Fibroblast of skin of right quadriceps (primary cell): ENCODE results near the gene SEMA3A.
"Not testable (repeated sequence)": the region's sequence is repeated elsewhere in the genome, so short reads cannot be mapped to it uniquely, and the experiment has no call there.

Experiments used
- DNase-seq: peaks from one replicate; pipeline ENCODE4 v3.0.0-alpha.2; 2013

SEMA3A gene

DNA sequence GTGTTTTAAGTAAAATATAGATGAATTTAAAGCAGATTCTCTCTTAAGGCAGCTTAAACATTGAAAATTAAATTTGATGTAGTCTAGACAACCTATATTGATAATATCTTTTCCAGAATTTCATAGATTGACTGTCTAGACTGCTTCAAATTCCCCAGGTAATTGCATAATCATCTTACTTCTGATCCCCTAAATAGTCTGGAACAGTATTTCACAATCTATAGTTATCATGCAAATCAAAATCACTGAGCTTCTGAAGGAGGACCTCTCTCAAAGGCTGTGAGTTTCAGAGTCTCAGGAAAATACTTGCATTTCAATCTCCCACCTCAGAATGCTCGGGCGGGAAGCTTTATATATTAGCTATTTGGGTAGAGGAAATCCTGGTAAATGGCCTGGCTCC lies 87.3 kb downstream of the SEMA3A start:
- no peak for DNase-seq

DNA sequence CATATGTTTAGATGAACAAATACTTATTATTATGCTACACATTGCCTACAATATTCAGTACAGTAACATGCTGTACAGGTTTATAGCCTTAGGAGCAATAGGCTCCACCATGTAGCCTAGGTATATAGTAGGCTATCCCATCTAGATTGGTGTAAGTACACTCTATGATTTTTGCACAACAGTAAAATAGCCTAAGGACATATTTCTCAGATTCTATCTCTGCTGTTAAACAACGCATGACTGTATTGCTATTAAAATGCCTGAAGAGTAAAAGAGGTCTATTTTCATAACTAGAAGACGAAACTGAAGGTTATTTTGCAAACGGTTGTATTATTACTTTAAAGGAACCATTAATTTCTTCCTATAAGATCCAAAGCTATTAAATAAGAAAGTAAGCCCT lies 88.3 kb downstream of the SEMA3A start:
- no peak for DNase-seq

DNA sequence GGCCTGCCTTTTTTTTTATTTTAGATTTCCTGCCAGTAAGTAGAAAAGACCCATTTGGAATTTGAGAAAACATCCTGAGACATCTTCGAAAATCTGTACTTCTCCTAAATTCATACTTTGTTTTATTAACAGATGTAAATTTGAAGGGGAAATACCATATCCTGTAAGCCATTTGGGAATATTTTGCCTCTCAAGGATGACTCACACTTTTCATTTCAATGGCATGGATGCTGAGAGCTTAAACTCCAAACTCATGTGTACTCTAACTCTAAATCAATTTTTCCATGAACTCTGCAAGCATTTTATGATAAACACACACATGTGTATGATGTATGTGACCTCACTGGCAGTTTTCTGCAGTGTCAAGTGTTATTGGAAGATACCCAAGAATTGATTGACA lies 89.0 kb downstream of the SEMA3A start:
- DNase-seq = peak; percentile 71

GRCh38 chr7:84104826-84105225 lies 89.8 kb downstream of the SEMA3A start:
- DNase-seq = no peak

- DNase-seq = peak; percentile 58
These were observed 92.4 kb downstream of the SEMA3A start for GRCh38 chr7:84102213-84102612.

- DNase-seq = peak; percentile 45
These were observed 93.7 kb downstream of the SEMA3A start for GRCh38 chr7:84100866-84101265.

GRCh38 chr7:84095971-84096370 lies 98.6 kb downstream of the SEMA3A start:
- no peak for DNase-seq

DNA sequence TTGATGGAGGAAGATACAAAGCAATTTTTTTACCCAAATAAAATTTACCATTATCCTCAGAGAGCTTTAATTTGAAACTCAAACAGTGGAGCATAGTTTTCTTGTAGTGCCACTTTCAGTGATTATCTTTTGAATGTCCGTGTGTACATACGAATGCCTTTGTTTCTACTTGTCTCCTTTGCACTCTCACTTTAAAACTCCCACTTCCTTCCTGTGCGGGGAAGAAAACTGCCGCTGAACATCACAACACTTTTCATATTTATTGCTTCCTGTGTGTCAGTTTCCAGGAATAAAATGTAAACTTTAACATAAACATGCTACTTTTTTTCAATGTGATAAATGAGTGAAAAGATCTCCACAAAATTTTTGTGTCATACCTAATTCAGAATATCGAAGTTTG lies 102.4 kb downstream of the SEMA3A start:
- peak; percentile 31 for DNase-seq

DNA sequence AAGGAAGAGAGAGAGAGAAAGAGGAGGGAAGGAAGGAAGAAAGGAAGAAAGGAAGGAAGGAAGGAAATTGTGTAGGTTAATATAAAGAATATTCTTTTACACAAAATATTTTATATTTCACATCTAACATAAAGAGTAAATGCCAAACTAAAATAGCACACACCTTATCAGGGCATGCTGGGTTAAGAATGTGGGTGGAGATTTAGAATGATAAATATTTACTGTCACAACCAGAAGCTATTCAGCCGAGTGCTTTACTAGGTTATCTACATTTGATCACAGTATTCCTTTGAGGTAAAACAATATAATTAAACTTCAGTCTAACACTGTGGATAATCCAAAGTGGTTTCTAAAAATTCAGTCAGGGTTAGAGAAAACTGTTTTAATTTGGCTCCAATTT lies 103.3 kb downstream of the SEMA3A start:
- DNase-seq = no peak

- peak; percentile 54 for DNase-seq
These were observed 105.8 kb downstream of the SEMA3A start for GRCh38 chr7:84088802-84089201.

DNA sequence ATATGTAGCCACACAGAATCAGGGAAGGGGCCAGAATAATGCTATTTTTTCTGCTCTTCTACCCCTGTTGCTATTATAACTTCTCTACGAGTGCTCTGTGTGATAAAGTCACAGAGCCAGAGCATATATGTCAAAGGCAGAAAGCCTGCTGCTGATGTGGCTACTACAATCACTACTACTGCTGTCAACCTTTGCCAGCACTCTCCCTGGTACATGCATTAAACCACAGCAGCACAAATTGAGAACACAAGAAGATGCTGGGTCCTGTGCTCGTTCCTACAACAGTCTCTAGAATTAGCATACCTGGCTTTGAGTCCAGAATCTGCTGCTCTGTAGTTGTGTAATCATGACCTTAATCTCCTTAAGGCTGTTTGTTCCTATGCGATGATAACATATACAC lies 108.6 kb downstream of the SEMA3A start:
- no peak for DNase-seq

DNA sequence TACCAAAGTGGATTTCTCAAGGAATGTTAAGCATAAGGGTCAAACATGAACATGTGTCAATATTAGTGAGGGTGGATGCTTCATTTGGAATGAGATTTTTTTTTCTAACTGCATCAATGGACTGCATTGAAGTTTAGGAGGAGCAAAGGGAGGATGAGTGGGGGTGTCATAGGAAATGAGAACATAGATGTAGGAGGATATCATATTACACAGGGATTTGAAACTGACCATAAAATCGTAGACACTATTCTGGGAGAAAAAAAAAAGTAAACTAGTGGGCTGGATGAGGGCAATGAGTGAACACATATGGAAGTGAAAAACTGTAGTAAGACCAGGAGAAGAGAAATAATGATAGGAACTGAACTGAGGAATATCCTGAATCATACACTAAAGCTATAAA lies 109.4 kb downstream of the SEMA3A start:
- peak; percentile 79 for DNase-seq

GRCh38 chr7:84083846-84084245 lies 110.7 kb downstream of the SEMA3A start:
- no peak for DNase-seq

DNA sequence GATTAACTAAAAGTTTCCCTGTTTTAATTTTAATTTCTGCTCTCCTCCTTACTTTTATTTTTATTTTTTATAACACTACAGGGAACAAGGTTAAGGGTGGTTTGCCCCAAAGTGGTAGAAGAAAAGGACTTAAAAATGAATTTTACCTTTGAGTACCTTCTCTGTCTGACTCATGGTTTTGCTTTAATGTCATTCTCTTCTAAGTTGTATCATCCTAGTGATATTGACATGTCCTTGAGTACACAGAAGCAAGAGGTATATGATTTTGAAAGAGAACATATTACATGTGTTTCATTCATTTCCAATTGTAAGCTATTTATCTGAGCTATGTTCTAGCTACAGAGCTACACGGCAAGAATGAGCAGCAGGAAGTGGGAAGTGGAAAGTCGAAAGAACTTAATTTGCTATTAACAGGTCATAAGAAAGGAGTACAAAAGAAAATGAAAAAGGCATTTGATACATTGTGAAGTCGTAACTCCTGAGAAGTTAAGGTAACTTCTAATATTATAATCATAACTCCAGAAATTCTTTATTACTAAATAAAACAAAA lies 112.5 kb downstream of the SEMA3A start:
- DNase-seq = no peak

GRCh38 chr7:84077336-84077735 lies 117.3 kb downstream of the SEMA3A start:
- DNase-seq = no peak

GRCh38 chr7:84076219-84076618 lies 118.4 kb downstream of the SEMA3A start:
- no peak for DNase-seq

DNA sequence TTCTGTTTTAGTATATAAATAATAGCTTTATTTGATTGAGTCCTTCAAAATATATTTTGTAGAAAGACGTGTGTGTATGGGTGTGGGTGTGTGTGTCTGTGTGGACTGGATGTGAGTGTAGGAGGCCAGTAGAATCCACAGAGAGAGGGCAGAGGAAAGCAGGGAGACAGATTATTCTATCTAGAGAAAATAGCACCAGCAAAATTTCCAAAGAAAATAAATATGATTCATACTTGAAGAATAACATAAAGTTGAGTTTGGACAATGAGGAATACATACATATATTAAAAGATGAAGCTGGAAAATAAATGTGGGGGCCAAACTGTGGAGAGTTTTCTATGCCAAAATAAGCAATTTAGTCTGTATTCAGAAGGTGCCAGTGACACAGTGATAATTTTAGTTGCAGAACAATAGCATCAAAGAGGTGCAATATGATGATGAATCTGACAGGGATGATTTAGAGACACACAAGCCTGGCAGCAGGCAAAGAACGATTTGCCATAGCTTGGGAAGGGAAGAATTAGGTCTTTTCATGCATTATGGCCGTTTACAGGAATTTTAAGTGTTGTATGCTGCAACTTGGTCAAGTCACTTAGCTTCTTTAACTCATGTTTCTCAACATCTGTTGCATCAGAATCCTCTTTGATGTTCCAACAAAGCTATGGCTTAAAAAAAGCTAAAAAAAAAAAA lies 121.3 kb downstream of the SEMA3A start:
- DNase-seq = peak; percentile 56

DNA sequence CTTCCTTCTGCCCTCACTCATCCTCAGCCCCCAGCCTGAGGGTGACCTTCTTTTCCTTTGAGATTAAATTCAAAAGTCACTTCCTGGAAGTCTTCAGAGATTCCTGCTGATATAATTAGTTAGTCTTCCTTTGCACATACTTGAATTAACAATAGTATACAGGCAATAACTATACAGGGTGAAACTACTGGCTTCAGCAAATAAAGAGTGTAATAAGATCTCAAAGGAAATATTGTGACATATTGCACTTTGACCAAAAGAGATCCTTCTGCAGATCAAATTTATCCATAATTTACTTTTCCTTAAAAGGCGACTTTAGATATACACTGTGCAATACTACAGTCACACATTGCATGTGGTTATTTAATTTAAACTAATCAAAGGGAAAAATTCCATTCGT lies 123.8 kb downstream of the SEMA3A start:
- peak; percentile 38 for DNase-seq

DNA sequence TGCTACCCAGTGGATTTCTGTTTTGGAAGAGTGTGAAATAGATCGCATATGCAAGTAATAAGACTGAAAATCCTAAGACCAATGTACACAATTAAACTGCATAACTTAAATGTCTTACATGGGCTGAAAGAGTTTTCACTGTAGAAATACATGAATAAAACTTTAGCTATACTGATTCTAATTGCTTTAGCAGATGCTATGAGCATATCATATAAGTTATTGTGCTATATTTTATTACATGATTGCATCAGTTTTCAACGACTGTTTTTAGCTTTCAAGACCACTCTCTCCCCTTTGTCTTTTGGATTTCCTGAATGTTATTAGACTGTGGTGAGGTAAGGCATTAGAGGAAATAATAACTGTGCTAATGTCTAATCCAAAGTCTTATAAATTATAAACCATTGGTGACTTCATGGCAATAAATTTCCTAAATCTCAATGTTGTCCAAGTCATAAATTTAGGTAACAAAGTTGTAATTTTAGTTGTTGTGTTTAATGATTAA lies 124.5 kb downstream of the SEMA3A start:
- DNase-seq = no peak

DNA sequence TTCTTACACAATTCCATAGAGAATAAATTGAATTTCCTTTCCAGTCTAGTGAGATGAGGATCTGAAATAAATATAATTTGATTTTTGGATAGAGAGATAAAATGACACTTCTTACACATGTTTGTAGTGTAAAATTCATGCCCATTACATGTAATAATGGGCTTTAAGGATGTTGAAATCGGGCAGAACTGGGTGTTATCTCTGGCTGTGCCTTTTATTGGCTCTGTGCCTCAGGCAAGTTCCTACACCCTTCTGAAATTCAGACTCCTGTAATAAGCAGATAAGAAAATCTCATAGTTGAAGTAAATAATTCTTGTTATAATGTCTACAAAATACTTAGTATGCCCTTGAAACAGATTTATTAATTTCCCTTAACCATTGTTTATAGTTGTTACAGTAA lies 125.6 kb downstream of the SEMA3A start:
- no peak for DNase-seq

GRCh38 chr7:84062489-84062901 lies 132.1 kb downstream of the SEMA3A start:
- DNase-seq = not testable (repeated sequence)

- DNase-seq = peak; percentile 50
These were observed 133.8 kb downstream of the SEMA3A start for GRCh38 chr7:84060760-84061261.

GRCh38 chr7:84060000-84060399 lies 134.6 kb downstream of the SEMA3A start:
- DNase-seq = no peak

GRCh38 chr7:84058311-84059076 lies 136.1 kb downstream of the SEMA3A start:
- peak; percentile 44 for DNase-seq
